Activated CD4-positive, CD25-positive, alpha-beta regulatory T cell treated with anti-CD3 and anti-CD28 coated beads, Interleukin-2, amount 50 U/mL, for 72 hours (primary cell): ENCODE measurements around the gene SSBP1.
"Not testable (repeated sequence)": the region's sequence is repeated elsewhere in the genome, so short reads cannot be mapped to it uniquely, and the experiment has no call there.

Experiments
- DNase-seq: peaks from one replicate; pipeline ENCODE4 v3.0.0; 2021

Gene SSBP1

GRCh38 chr7:141737836-141738591, at the start of gene SSBP1:
Gene SSBP1 (plus strand): TSS chr7:141738358. CDS start chr7:141739167, 809 bp downstream.
- DNase-seq: peak; percentile 82

GRCh38 chr7:141689072-141689825, 48.9 kb upstream of the SSBP1 start:
- DNase-seq: not testable (repeated sequence)

GRCh38 chr7:141691540-141691939, 46.6 kb upstream of the SSBP1 start:
- no peak for DNase-seq

GRCh38 chr7:141691961-141692360, 46.2 kb upstream of the SSBP1 start:
- no peak for DNase-seq

- no peak for DNase-seq
Measured at GRCh38 chr7:141693082-141693481, 45.1 kb upstream of the SSBP1 start.

- no peak for DNase-seq
Measured at GRCh38 chr7:141695803-141696289, 42.3 kb upstream of the SSBP1 start.

GRCh38 chr7:141696348-141696747, 41.8 kb upstream of the SSBP1 start:
- no peak for DNase-seq

GRCh38 chr7:141697211-141697871, 40.8 kb upstream of the SSBP1 start:
- DNase-seq: no peak

GRCh38 chr7:141698247-141699015, 39.7 kb upstream of the SSBP1 start:
- DNase-seq: no peak

GRCh38 chr7:141699860-141700259, 38.3 kb upstream of the SSBP1 start:
- DNase-seq: no peak

GRCh38 chr7:141700296-141700847, 37.8 kb upstream of the SSBP1 start:
- no peak for DNase-seq

- DNase-seq: no peak
Measured at GRCh38 chr7:141700848-141701371, 37.2 kb upstream of the SSBP1 start.

- DNase-seq: peak; percentile 65
Measured at GRCh38 chr7:141701489-141702046, 36.6 kb upstream of the SSBP1 start.

- peak; percentile 63 for DNase-seq
Measured at GRCh38 chr7:141702047-141702567, 36.1 kb upstream of the SSBP1 start, which contains the start of gene DENND11. Gene DENND11 (minus strand): TSS chr7:141702166. CDS start chr7:141702153, 13 bp downstream.

- no peak for DNase-seq
Measured at GRCh38 chr7:141702892-141703291, 35.3 kb upstream of the SSBP1 start.

- no peak for DNase-seq
Measured at GRCh38 chr7:141704112-141704511, 34.0 kb upstream of the SSBP1 start.

GRCh38 chr7:141704741-141705140, 33.4 kb upstream of the SSBP1 start:
- no peak for DNase-seq

- no peak for DNase-seq
Measured at GRCh38 chr7:141706239-141707064, 31.7 kb upstream of the SSBP1 start.

GRCh38 chr7:141708351-141708750, 29.8 kb upstream of the SSBP1 start, which contains the start of gene WEE2:
Gene WEE2 (plus strand): TSS chr7:141708353. CDS start chr7:141708759, 406 bp downstream.
- DNase-seq: no peak

GRCh38 chr7:141709318-141709717, 28.8 kb upstream of the SSBP1 start:
- no peak for DNase-seq
